ENCODE results near the gene ERG. TPM values are rescaled to one million over a fixed set of nuclear protein-coding genes. Genes with fewer than 3 reads are reported as not detected.

The ERG gene
- total and polyA plus RNA-seq, 2 of the 8 experiments (the other 6 are each of a cell fraction or from before 2014, with no cell fraction given): 1.0 to 3.0 TPM

GRCh38 chr21:38402795-38403194 is 95.5 kb downstream of the ERG start:
- no peaks in the 10 kb centered on the region for H3K79me2 ChIP-seq (ENCODE audit: control insufficient read depth in 1 of 2, insufficient read depth in 2 of 2, low read length in 2 of 2)
- no peak overlapping the region for H3K4me3 ChIP-seq (ENCODE audit: extremely low read depth in 1 of 4, insufficient read depth in 2 of 4, low read depth in 3 of 4, low read length in 4 of 4)
- no peaks in the 10 kb centered on the region for H3K79me1 ChIP-seq (ENCODE audit: low read depth, low read length)
- H3K4me2 ChIP-seq (ENCODE audit: insufficient read depth in 1 of 2, low read depth in 2 of 2, low read length in 2 of 2): no peak overlapping the region
- H3K36me3 ChIP-seq (ENCODE audit: control insufficient read depth in 2 of 4, insufficient read depth in 4 of 4, low read length in 3 of 4): no peaks in the 10 kb centered on the region
- H3K56ac ChIP-seq (replicated peaks; ENCODE audit: insufficient read length, low read depth, low read length): no peak overlapping the region
- ChIA-PET CTCF (ENCODE audit: partially characterized antibody) (interaction anchor here (0.6 to 2.8 kb wide), 2 partner anchors 9 to 70 kb away, joined by 3 to 7 read pairs; no protein-coding TSS in a partner anchor), POLR2A (ENCODE audit: partially characterized antibody) (no interaction called here)
- H3K23me2 ChIP-seq (ENCODE audit: low read depth, low read length): no peaks in the 10 kb centered on the region
- DNase-seq (ENCODE audit: low read depth in 1 of 2, low spot score in 2 of 2) (no peak), FAIRE-seq (no peak)
- no peak overlapping the region for H4K5ac ChIP-seq (ENCODE audit: insufficient read length, low read depth, low read length)
- no peak overlapping the region for H2BK20ac ChIP-seq (ENCODE audit: low read length)
- no peak overlapping the region for H4K8ac ChIP-seq (ENCODE audit: extremely low read depth, insufficient read depth, low read length)
- H2AK5ac ChIP-seq (ENCODE audit: low read depth, low read length): no peak overlapping the region
- no peaks in the 10 kb centered on the region for H4K20me1 ChIP-seq (replicated peaks in 1 of 2; ENCODE audit: control insufficient read depth in 1 of 2, insufficient read depth in 2 of 2, low read length in 2 of 2)
- no peak overlapping the region for H2BK120ac ChIP-seq (replicated peaks; ENCODE audit: low read depth, low read length)
- 82% methylated on average over 6 of the region's 6 CpGs; no CpG with 5 or more reads in 1 of the 2 experiments for WGBS, 2 experiments (ENCODE audit: extremely low coverage in 1 of 2, insufficient coverage in 1 of 2, insufficient read length in 1 of 2, insufficient replicate concordance in 2 of 2, low coverage in 1 of 2, low lambda C conversion rate in 2 of 2, missing lambda C conversion rate in 1 of 2)
- no peak overlapping the region for H2BK5ac ChIP-seq (ENCODE audit: low read depth, low read length)
- no peak overlapping the region for H3K9ac ChIP-seq (replicated peaks in 1 of 4; ENCODE audit: extremely low read depth in 1 of 4, low read depth in 3 of 4, low read length in 3 of 4)
- no peak overlapping the region for H2BK15ac ChIP-seq (ENCODE audit: low read length)
- H3K14ac ChIP-seq (ENCODE audit: insufficient read length): no peak overlapping the region
- no peak overlapping the region for H2BK12ac ChIP-seq (ENCODE audit: low read depth, low read length)
- peaks cover 0 to 5% (median 2%) of the 10 kb centered on the region in 4 experiments; a peak in 1 of 7 replicates for H3K4me1 ChIP-seq (replicated peaks in 1 of 4; ENCODE audit: control insufficient read depth in 3 of 4, insufficient read depth in 4 of 4, low read length in 3 of 4)
- no peak overlapping the region for H3K23ac ChIP-seq (ENCODE audit: insufficient read length)
- no peak overlapping the region for H2AFZ ChIP-seq (ENCODE audit: low read length)
- H4K91ac ChIP-seq (replicated peaks; ENCODE audit: insufficient read length, low read length): no peak overlapping the region
- no peak overlapping the region for H3K4ac ChIP-seq (replicated peaks; ENCODE audit: insufficient read length, low read depth, low read length)
- H3K18ac ChIP-seq (ENCODE audit: extremely low read depth, low read length): no peak overlapping the region
- no peaks in the 10 kb centered on the region for H3K27me3 ChIP-seq (replicated peaks in 1 of 4; ENCODE audit: control insufficient read depth in 3 of 4, extremely low read depth in 1 of 4, insufficient read depth in 3 of 4, low read length in 3 of 4)
- no peaks in the 10 kb centered on the region for H3K9me3 ChIP-seq (ENCODE audit: insufficient read depth in 2 of 2, low read depth in 1 of 2, low read length in 1 of 2)
- H3K27ac ChIP-seq (ENCODE audit: low read depth, low read length): no peak overlapping the region
- no peak for TF ChIP-seq ASH2L (IDR thresholded peaks at IDR 0.05; ENCODE audit: low read length)
- TF ChIP-seq SIN3A (conservative IDR thresholded peaks at IDR 0.05 in 1 of 2, IDR thresholded peaks at IDR 0.05 in 1 of 2; ENCODE audit: low read depth in 1 of 2, low read length in 2 of 2): no peak
- no peak for TF ChIP-seq EGR1 (IDR thresholded peaks at IDR 0.05; ENCODE audit: borderline replicate concordance, low read depth, low read length)
- no peak for TF ChIP-seq RBBP5 (IDR thresholded peaks at IDR 0.05; ENCODE audit: borderline replicate concordance, low read depth, low read length)
- no peak for TF ChIP-seq PHF8 (conservative IDR thresholded peaks at IDR 0.05; ENCODE audit: low read depth, low read length)
- TF ChIP-seq TEAD4 (IDR thresholded peaks at IDR 0.05; ENCODE audit: low read depth, low read length): no peak
- no peak for TF ChIP-seq FOSL1 (IDR thresholded peaks at IDR 0.05; ENCODE audit: insufficient read depth, low read depth, low read length)
- TF ChIP-seq SP1 (IDR thresholded peaks at IDR 0.05; ENCODE audit: low read depth, low read length): no peak
- no peak for TF ChIP-seq SP4 (IDR thresholded peaks at IDR 0.05; ENCODE audit: low read length)

Measured in H1 (cell line).